Right atrium auricular region (tissue), 2 donors: Measurements from ENCODE around the gene GPX4. TPM values are rescaled to one million over a fixed set of nuclear protein-coding genes. Genes with fewer than 3 reads are reported as not detected.

Source experiments
- DNase-seq: peaks from one replicate; pipeline ENCODE4 v3.0.0-alpha.2; 2019; ENCODE audit warnings: low spot score
- H3K27ac ChIP-seq, 2 donors: fragments of 200-600 bp; sonication (generic); 1 replicate in 1 of 2; 2 replicates in 1 of 2; pipeline ENCODE4 v1.5.1; 2016 to 2019
- H3K27me3 ChIP-seq, 2 donors: fragments of 200-600 bp; sonication (generic); one replicate each; pipeline versions ENCODE4 v1.5.1 to v1.6.0; 2017 to 2019
- H3K36me3 ChIP-seq: fragments of 200-600 bp; sonication (generic); one replicate; pipeline ENCODE4 v1.5.1; 2016
- H3K4me1 ChIP-seq, 2 donors: fragments of 200-600 bp; sonication (generic); one replicate each; pipeline versions ENCODE4 v1.5.1 to v1.6.0; 2017 to 2019
- H3K4me3 ChIP-seq, 2 donors: fragments of 200-600 bp; sonication (generic); 1 replicate in 1 of 2; 2 replicates in 1 of 2; pipeline ENCODE4 v1.5.1; 2017 to 2019; ENCODE audit warnings: mild to moderate bottlenecking in 1 of 2, moderate library complexity in 1 of 2
- H3K9me3 ChIP-seq, 2 donors: fragments of 200-600 bp; sonication (generic); one replicate each; pipeline ENCODE4 v1.5.1; 2019
- total RNA-seq, 2 donors: library from RNA; depleted of rRNA; stranded (reverse); fragments of >200 nt; gene quantifications; one replicate each; pipeline ENCODE4 v1.1.0, GENCODE V29; 2016
- TF ChIP-seq, protein P1 (sequence below), 2 donors: fragments of 200-600 bp; sonication (generic); IDR thresholded peaks; one replicate each; pipeline ENCODE4 v1.5.1; 2019; ENCODE audit warnings: antibody characterized with exemption in 2 of 2

GPX4 gene
- total RNA-seq, 2 donors from 2014 or later, result 404 to 529 TPM

DNA sequence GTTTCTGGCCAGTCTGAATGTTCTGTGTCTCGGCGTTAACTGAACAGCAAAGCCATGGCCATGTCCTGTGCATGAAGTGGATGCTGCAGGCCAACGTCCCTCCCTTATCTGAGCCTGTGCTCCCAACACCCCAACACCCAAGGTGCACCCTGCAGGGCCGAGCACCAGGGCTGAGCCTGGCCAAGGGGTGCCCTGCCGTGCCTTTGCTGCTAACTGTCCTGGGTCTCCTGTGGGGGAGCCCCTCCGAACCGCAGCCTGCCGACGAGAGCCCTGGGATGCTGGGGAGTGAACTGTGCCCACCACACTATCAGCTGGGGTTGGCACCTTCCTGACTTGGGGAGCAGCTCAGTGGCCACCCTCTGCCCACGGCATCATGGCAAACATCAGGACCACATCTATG lies 17.6 kb downstream of the GPX4 start:
- H3K27me3 ChIP-seq, result no peaks in the 10 kb centered on the region
- H3K27ac ChIP-seq, result no peak overlapping the region
- H3K36me3 ChIP-seq, result peaks cover 100% of the 10 kb centered on the region
- H3K9me3 ChIP-seq, result no peaks in the 10 kb centered on the region
- no peak overlapping the region for H3K4me3 ChIP-seq
- DNase-seq, result no peak
- TF ChIP-seq, protein P1, sequence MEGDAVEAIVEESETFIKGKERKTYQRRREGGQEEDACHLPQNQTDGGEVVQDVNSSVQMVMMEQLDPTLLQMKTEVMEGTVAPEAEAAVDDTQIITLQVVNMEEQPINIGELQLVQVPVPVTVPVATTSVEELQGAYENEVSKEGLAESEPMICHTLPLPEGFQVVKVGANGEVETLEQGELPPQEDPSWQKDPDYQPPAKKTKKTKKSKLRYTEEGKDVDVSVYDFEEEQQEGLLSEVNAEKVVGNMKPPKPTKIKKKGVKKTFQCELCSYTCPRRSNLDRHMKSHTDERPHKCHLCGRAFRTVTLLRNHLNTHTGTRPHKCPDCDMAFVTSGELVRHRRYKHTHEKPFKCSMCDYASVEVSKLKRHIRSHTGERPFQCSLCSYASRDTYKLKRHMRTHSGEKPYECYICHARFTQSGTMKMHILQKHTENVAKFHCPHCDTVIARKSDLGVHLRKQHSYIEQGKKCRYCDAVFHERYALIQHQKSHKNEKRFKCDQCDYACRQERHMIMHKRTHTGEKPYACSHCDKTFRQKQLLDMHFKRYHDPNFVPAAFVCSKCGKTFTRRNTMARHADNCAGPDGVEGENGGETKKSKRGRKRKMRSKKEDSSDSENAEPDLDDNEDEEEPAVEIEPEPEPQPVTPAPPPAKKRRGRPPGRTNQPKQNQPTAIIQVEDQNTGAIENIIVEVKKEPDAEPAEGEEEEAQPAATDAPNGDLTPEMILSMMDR (IDR thresholded peaks at IDR 0.05), result no peak
- H3K4me1 ChIP-seq, result no peaks in the 10 kb centered on the region

DNA sequence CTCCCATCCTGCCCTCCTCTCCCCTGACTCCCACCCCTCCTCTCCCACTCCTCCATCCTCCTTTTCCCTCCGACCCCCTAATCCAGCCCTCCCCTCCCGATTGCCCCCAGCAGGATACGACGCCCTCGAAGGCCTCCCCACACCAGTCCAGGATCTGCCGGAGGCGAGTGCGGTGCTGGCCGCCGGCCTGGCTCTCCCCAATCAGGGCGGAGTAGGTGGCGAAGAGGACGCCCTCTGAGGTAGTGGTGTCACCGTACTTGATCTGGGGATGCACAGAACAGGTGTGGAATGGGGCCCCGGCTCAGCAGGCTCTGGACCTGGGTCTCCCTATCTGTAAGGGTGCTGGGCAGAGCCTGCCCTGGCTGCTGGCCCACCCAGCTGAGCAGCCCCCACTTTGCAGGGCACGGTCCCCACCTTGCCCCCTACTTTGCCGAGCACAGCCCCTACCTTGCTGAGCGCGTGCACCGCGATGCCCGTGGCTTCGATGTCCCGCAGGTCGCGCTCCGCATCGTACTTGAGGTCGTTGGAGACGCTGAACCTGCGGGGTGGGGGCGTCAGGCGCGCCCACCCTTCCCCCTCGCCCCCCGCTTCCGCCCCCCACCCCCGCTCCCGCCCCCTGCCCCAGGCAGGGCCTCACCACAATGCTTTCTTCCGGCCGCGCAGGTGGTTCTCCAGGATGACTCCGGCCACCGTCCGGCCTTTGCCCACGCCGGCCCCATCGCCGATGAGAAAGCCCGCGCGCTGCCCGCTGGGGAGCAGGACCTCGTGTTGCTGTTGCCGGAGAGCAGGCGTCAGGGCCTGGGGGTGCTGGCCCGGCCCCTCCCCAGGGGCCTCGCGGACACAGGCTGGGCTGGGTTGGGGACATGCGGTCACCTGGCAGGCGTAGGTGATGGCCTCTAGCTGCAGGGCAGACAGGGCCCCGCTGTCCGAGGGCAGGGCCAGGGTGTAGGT lies 18.5 kb downstream of the GPX4 start:
- Histone ChIP-seq H3K4me3 (no peak overlapping the region), H3K9me3 (no peaks in the 10 kb centered on the region), H3K4me1 (no peaks in the 10 kb centered on the region), H3K27ac (no peak overlapping the region), H3K27me3 (no peaks in the 10 kb centered on the region), H3K36me3 (peaks cover 100% of the 10 kb centered on the region)
- no peak for DNase-seq
- TF ChIP-seq, protein P1 (IDR thresholded peaks at IDR 0.05), result no peak

DNA sequence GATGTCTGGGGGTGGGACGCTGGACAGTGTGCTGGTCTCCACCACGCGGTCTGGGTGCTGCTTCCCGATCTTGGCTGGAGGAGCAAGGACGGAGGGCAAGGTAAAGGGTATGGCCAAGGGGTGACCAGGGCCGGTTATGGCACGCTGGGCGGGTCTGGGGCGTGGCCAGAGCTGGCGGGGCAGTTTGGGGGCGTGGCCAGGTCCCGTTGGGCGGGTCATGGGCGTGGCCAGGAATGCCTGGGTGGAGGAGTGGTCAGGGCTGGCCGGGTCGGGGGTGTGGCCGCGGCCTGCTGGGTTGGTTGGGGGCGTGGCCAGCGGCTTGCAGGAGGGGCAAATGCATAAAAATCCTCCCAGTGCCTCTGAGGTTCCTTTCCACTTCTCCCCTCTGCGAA lies 19.2 kb downstream of the GPX4 start:
- no peaks in the 10 kb centered on the region for H3K27me3 ChIP-seq
- H3K4me3 ChIP-seq, result no peak overlapping the region
- no peak for DNase-seq
- TF ChIP-seq, protein P1 (IDR thresholded peaks at IDR 0.05), result no peak
- H3K36me3 ChIP-seq, result peaks cover 100% of the 10 kb centered on the region
- no peaks in the 10 kb centered on the region for H3K4me1 ChIP-seq
- no peaks in the 10 kb centered on the region for H3K9me3 ChIP-seq
- no peak overlapping the region for H3K27ac ChIP-seq

DNA sequence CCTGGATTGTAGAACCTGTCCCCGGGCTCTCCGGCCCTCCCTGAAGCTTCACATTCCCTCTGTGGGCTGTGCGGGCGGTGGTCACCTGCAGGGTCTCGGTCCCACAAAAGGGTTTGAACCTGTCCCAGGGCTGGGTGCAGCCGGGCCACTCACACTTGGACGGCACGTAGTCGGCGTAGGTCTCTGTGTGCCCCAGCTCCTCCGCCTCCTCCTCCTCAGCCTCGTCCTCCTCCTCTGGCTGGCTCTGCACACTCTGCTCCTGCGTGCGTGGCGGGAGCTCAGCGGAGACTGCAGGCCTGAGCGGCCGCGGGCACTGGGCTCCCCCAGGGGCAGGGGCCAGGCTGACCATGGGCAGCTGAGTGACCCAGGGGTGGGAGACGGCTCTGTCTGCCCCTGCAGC lies 19.6 kb downstream of the GPX4 start:
- no peaks in the 10 kb centered on the region for H3K27me3 ChIP-seq
- H3K36me3 ChIP-seq, result peaks cover 97% of the 10 kb centered on the region
- no peak overlapping the region for H3K4me3 ChIP-seq
- TF ChIP-seq, protein P1 (IDR thresholded peaks at IDR 0.05), result no peak
- no peaks in the 10 kb centered on the region for H3K4me1 ChIP-seq
- no peak for DNase-seq
- H3K27ac ChIP-seq, result no peak overlapping the region
- no peaks in the 10 kb centered on the region for H3K9me3 ChIP-seq

DNA sequence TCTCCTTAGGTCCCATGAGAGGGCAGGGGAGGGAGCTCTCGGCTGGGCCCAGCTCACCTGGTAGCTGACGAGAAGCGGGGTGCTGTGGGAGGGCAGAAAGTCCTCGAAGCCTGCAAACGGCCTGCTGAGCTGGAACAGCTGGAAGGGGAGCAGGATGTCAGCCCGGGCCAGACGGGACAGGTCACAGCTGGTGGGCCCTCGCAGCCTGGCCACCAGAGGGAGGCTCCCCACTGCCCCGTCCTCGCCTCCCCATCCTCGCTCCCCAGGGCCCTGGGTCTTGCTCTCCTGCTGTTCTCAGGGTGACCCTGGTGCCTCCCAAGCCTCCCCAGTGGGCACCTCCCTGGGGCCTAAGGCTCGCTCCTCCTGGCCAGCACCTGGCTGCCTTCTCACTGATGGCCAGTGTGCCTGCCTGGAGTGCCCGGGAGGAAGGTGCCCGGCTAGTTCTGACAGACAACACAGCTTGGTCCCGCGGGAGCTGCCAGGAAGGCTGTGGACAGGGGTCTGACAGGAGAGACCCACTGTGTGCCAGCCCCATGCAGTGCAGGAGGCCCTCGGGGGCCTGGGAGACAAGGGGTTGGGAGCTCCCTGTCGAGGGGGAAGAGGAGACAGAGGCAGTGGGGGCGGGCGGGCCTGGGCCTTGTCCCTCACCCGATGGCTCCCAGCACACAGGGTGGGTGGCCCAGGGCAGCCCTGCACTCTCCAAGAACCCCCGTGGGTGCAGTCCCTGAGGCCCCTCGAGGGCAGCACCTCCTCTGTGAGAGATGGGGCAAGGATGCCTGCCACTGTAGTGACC lies 20.3 kb downstream of the GPX4 start:
- TF ChIP-seq, protein P1 (IDR thresholded peaks at IDR 0.05), result no peak

More for the DNA sequence above, 20.3 kb downstream of the GPX4 start:
- H3K4me3 ChIP-seq, result no peak overlapping the region
- H3K4me1 ChIP-seq, result no peaks in the 10 kb centered on the region
- no peaks in the 10 kb centered on the region for H3K9me3 ChIP-seq
- H3K27me3 ChIP-seq, result no peaks in the 10 kb centered on the region
- H3K27ac ChIP-seq, result no peak overlapping the region
- no peak for DNase-seq
- H3K36me3 ChIP-seq, result peaks cover 90% of the 10 kb centered on the region
